ENCODE results near the gene KLF3. TPM values are rescaled to one million over a fixed set of nuclear protein-coding genes. Genes with fewer than 3 reads are reported as not detected.

The KLF3 gene
- total RNA-seq, 1 donor from 2014 or later = 42.4 TPM

GRCh38 chr4:38703635-38704034 is 39.6 kb downstream of the KLF3 start:
- no peaks in the 10 kb centered on the region for H3K9me3 Mint-ChIP-seq (ENCODE audit: unreplicated experiment)
- H3K4me1 Mint-ChIP-seq (ENCODE audit: unreplicated experiment) = peaks cover 11% of the 10 kb centered on the region

GRCh38 chr4:38704622-38705154 is 40.7 kb downstream of the KLF3 start:
- H3K36me3 Mint-ChIP-seq (ENCODE audit: unreplicated experiment) = peaks cover 3% of the 10 kb centered on the region
- TF ChIP-seq CTCF (IDR thresholded peaks at IDR 0.05) = no peak
- no peak for DNase-seq (ENCODE audit: extremely low spot score, unreplicated experiment)
- H3K27me3 Mint-ChIP-seq (ENCODE audit: unreplicated experiment) = peaks cover 2% of the 10 kb centered on the region
- H3K4me1 Mint-ChIP-seq (ENCODE audit: unreplicated experiment) = peaks cover 11% of the 10 kb centered on the region
- H3K9me3 Mint-ChIP-seq (ENCODE audit: unreplicated experiment) = no peaks in the 10 kb centered on the region
- no peak overlapping the region for H3K4me3 Mint-ChIP-seq (ENCODE audit: unreplicated experiment)
- no peak overlapping the region for H3K27ac Mint-ChIP-seq (ENCODE audit: unreplicated experiment)

More at GRCh38 chr4:38703635-38704034, 39.6 kb downstream of the KLF3 start:
- H3K36me3 Mint-ChIP-seq (ENCODE audit: unreplicated experiment) = peaks cover 11% of the 10 kb centered on the region
- H3K4me3 Mint-ChIP-seq (ENCODE audit: unreplicated experiment) = no peak overlapping the region
- no peak for DNase-seq (ENCODE audit: extremely low spot score, unreplicated experiment)
- no peak for TF ChIP-seq CTCF (IDR thresholded peaks at IDR 0.05)
- no peak overlapping the region for H3K27ac Mint-ChIP-seq (ENCODE audit: unreplicated experiment)
- H3K27me3 Mint-ChIP-seq (ENCODE audit: unreplicated experiment) = peaks cover 2% of the 10 kb centered on the region

GRCh38 chr4:38706301-38706700 is 42.3 kb downstream of the KLF3 start:
- Mint-ChIP-seq H3K4me1 (ENCODE audit: unreplicated experiment) (no peaks in the 10 kb centered on the region), H3K36me3 (ENCODE audit: unreplicated experiment) (no peaks in the 10 kb centered on the region), H3K27me3 (ENCODE audit: unreplicated experiment) (peaks cover 2% of the 10 kb centered on the region), H3K9me3 (ENCODE audit: unreplicated experiment) (no peaks in the 10 kb centered on the region), H3K4me3 (ENCODE audit: unreplicated experiment) (no peak overlapping the region), H3K27ac (ENCODE audit: unreplicated experiment) (no peak overlapping the region)
- DNase-seq (ENCODE audit: extremely low spot score, unreplicated experiment) = no peak
- no peak for TF ChIP-seq CTCF (IDR thresholded peaks at IDR 0.05)

- DNase-seq (ENCODE audit: extremely low spot score, unreplicated experiment) = no peak
- no peak for TF ChIP-seq CTCF (IDR thresholded peaks at IDR 0.05)
- Mint-ChIP-seq H3K4me3 (ENCODE audit: unreplicated experiment) (no peak overlapping the region), H3K36me3 (ENCODE audit: unreplicated experiment) (no peaks in the 10 kb centered on the region), H3K27ac (ENCODE audit: unreplicated experiment) (no peak overlapping the region), H3K27me3 (ENCODE audit: unreplicated experiment) (peaks cover under 1% of the 10 kb centered on the region), H3K4me1 (ENCODE audit: unreplicated experiment) (no peaks in the 10 kb centered on the region), H3K9me3 (ENCODE audit: unreplicated experiment) (peaks cover 8% of the 10 kb centered on the region)
These were observed 46.1 kb downstream of the KLF3 start for GRCh38 chr4:38710053-38710452.

GRCh38 chr4:38711066-38711465 is 47.1 kb downstream of the KLF3 start:
- Mint-ChIP-seq H3K27me3 (ENCODE audit: unreplicated experiment) (no peaks in the 10 kb centered on the region), H3K36me3 (ENCODE audit: unreplicated experiment) (no peaks in the 10 kb centered on the region), H3K4me3 (ENCODE audit: unreplicated experiment) (no peak overlapping the region), H3K9me3 (ENCODE audit: unreplicated experiment) (peaks cover 8% of the 10 kb centered on the region), H3K4me1 (ENCODE audit: unreplicated experiment) (no peaks in the 10 kb centered on the region), H3K27ac (ENCODE audit: unreplicated experiment) (no peak overlapping the region)
- no peak for TF ChIP-seq CTCF (IDR thresholded peaks at IDR 0.05)
- DNase-seq (ENCODE audit: extremely low spot score, unreplicated experiment) = no peak
